Subcutaneous abdominal adipose tissue (tissue), 5 donors: ENCODE measurements around the gene XAGE1A.
"Not testable (repeated sequence)": the region's sequence is repeated elsewhere in the genome, so short reads cannot be mapped to it uniquely, and the experiment has no call there.

Experiments
- H3K27ac ChIP-seq: one replicate; pipeline ENCODE4 v1.7.0; 2013; ENCODE audit warnings: low read depth, mild to moderate bottlenecking, inconsistent platforms, low read length, moderate library complexity
- H3K27me3 ChIP-seq, 5 donors: one replicate each; pipeline ENCODE4 v1.7.0; 2013; ENCODE audit warnings: low read length in 5 of 5, inconsistent platforms in 1 of 5; ENCODE audit not compliant: control insufficient read depth in 5 of 5, insufficient read depth in 4 of 5
- H3K36me3 ChIP-seq, 5 donors: one replicate each; pipeline ENCODE4 v1.7.0; 2013; ENCODE audit warnings: low read length in 5 of 5; ENCODE audit not compliant: control insufficient read depth in 5 of 5, insufficient read depth in 5 of 5
- H3K4me1 ChIP-seq, 5 donors: one replicate each; pipeline ENCODE4 v1.7.0; 2013; ENCODE audit warnings: low read length in 5 of 5, mild to moderate bottlenecking in 3 of 5, moderate library complexity in 1 of 5; ENCODE audit not compliant: control insufficient read depth in 5 of 5, insufficient read depth in 5 of 5
- H3K4me3 ChIP-seq, 5 donors: one replicate each; pipeline ENCODE4 v1.7.0; 2013; ENCODE audit warnings: low read length in 5 of 5, low read depth in 1 of 5
- H3K9ac ChIP-seq, 5 donors: one replicate each; pipeline ENCODE4 v1.7.0; 2013; ENCODE audit warnings: low read length in 5 of 5, mild to moderate bottlenecking in 4 of 5, moderate library complexity in 3 of 5
- H3K9me3 ChIP-seq, 5 donors: one replicate each; pipeline ENCODE4 v1.7.0; 2013; ENCODE audit warnings: low read length in 5 of 5; ENCODE audit not compliant: control insufficient read depth in 5 of 5
- donor health status: healthy.
- donor health status: healthy.
- donor health status: healthy.
- donor health status: healthy.
- donor health status: healthy.

The XAGE1A gene, protein sequence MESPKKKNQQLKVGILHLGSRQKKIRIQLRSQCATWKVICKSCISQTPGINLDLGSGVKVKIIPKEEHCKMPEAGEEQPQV

GRCh38 chrX:52495545-52496418 lies at the start of gene XAGE1A:
XAGE1A (plus strand) TSS chrX:52495808; CDS start chrX:52497362, 1,554 bp downstream.
- H3K27me3 ChIP-seq, H3K9ac ChIP-seq, H3K36me3 ChIP-seq, H3K27ac ChIP-seq, H3K4me3 ChIP-seq, H3K4me1 ChIP-seq, H3K9me3 ChIP-seq: not testable (repeated sequence)

- not testable (repeated sequence) for H3K4me3 ChIP-seq, H3K27ac ChIP-seq, H3K36me3 ChIP-seq, H3K27me3 ChIP-seq, H3K9ac ChIP-seq, H3K4me1 ChIP-seq, H3K9me3 ChIP-seq
Observed at GRCh38 chrX:52452031-52452430, 43.6 kb upstream of the XAGE1A start.

GRCh38 chrX:52471301-52471700 lies 24.3 kb upstream of the XAGE1A start:
- H3K9me3 ChIP-seq, H3K9ac ChIP-seq, H3K4me3 ChIP-seq, H3K27ac ChIP-seq, H3K4me1 ChIP-seq, H3K36me3 ChIP-seq: not testable (repeated sequence)
- peaks cover 3 to 16% (median 4%) of the 10 kb centered on the region in 5 donors for H3K27me3 ChIP-seq

DNA sequence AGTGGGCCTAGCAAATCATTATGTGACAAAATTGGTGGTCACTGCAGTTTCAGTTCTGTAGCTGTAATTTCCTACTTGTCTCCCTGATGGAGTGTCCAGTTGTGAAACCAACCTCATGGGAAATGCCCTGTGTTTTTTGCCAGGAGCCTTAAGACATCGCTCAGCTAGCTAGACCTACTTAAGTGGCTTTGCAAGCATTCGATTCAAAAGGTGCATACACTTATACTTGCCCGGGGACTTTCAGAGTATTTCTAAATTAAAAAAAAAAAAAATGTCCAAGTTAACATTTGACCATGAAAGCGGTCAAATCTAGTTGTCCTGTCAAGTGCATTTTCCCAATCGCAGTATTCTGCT lies 788 bp downstream of the XAGE1A start:
- H3K9me3 ChIP-seq, H3K27ac ChIP-seq, H3K27me3 ChIP-seq, H3K9ac ChIP-seq, H3K4me1 ChIP-seq, H3K4me3 ChIP-seq, H3K36me3 ChIP-seq: not testable (repeated sequence)

- H3K4me3 ChIP-seq, H3K9ac ChIP-seq, H3K9me3 ChIP-seq, H3K4me1 ChIP-seq, H3K36me3 ChIP-seq, H3K27ac ChIP-seq: not testable (repeated sequence)
- H3K27me3 ChIP-seq, result peaks cover 0 to 11% (median 3%) of the 10 kb centered on the region in 5 donors
Observed at GRCh38 chrX:52501362-52501761, 5.8 kb downstream of the XAGE1A start.

DNA sequence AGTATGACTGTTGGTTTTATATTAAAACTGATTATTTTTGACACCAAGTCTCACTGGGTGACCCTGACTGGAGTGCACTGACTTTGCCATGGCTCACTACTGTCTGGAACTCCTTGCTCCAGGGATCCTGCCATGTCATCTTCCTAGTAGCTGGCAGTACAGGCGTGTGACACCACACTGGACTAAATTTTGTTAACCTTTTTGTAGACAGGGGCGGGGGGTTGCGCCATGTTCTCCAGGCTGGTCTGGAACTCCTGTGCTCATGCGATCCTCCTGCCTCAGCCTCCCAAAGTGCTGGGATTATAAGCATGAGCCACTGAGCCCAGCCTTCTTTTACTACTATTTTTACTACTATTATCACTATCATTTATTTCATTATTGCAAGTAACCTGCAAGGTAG lies 8.9 kb downstream of the XAGE1A start:
- H3K4me1 ChIP-seq, result no peaks in the 10 kb centered on the region
- H3K36me3 ChIP-seq, result no peaks in the 10 kb centered on the region
- H3K27me3 ChIP-seq, result peaks cover 3 to 24% (median 12%) of the 10 kb centered on the region in 5 donors
- no peak overlapping the region for H3K4me3 ChIP-seq
- peaks cover 0 to 3% (median 0%) of the 10 kb centered on the region in 5 donors for H3K9me3 ChIP-seq
- H3K27ac ChIP-seq, result no peak overlapping the region
- H3K9ac ChIP-seq, result no peak overlapping the region

DNA sequence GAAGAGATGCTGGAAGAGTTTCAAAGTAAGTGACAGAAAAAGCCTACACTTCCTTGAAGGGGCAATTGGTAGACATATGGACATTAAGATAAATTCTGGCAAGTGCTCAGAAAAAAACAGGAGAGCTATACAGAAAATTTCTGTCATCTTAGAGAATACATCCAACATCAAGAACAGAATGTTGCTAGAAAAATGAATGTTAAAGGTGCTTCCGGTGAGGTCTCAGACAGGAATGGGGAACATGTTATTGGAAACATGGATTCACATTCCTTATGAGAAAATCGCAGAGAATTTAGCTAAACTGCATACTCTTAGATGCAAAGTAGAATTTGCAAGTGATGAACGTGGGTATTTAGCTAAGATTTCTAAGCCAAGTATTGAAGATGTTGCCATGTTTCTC lies 11.7 kb downstream of the XAGE1A start:
- Histone ChIP-seq H3K4me1 (no peaks in the 10 kb centered on the region), H3K4me3 (no peak overlapping the region), H3K9ac (no peak overlapping the region), H3K27me3 (peaks cover 2 to 26% (median 12%) of the 10 kb centered on the region in 5 donors), H3K36me3 (no peaks in the 10 kb centered on the region), H3K27ac (no peak overlapping the region), H3K9me3 (peaks cover 0 to 3% (median 0%) of the 10 kb centered on the region in 5 donors)

GRCh38 chrX:52509916-52510315 lies 14.3 kb downstream of the XAGE1A start:
- no peak overlapping the region for H3K4me3 ChIP-seq
- H3K27me3 ChIP-seq, result peaks cover 0 to 23% (median 9%) of the 10 kb centered on the region in 5 donors
- peaks cover 0 to 3% (median 0%) of the 10 kb centered on the region in 5 donors for H3K9me3 ChIP-seq
- H3K27ac ChIP-seq, result no peak overlapping the region
- no peaks in the 10 kb centered on the region for H3K36me3 ChIP-seq
- H3K4me1 ChIP-seq, result no peaks in the 10 kb centered on the region
- no peak overlapping the region for H3K9ac ChIP-seq

GRCh38 chrX:52511126-52511525 lies 15.5 kb downstream of the XAGE1A start:
- not testable (repeated sequence) for H3K4me3 ChIP-seq, H3K9me3 ChIP-seq, H3K36me3 ChIP-seq, H3K4me1 ChIP-seq, H3K9ac ChIP-seq, H3K27ac ChIP-seq
- H3K27me3 ChIP-seq, result peaks cover 0 to 16% (median 9%) of the 10 kb centered on the region in 5 donors

GRCh38 chrX:52516110-52516986 lies 20.7 kb downstream of the XAGE1A start:
- H3K4me1 ChIP-seq, H3K9ac ChIP-seq, H3K4me3 ChIP-seq, H3K36me3 ChIP-seq, H3K27me3 ChIP-seq, H3K27ac ChIP-seq, H3K9me3 ChIP-seq: not testable (repeated sequence)
